Activated CD4-positive, CD25-positive, alpha-beta regulatory T cell treated with anti-CD3 and anti-CD28 coated beads, Interleukin-2, amount 50 U/mL, for 72 hours (primary cell): ENCODE data around the gene PRR29.

Source experiments
- DNase-seq: peaks from one replicate; pipeline ENCODE4 v3.0.0; 2021

The PRR29 gene

DNA sequence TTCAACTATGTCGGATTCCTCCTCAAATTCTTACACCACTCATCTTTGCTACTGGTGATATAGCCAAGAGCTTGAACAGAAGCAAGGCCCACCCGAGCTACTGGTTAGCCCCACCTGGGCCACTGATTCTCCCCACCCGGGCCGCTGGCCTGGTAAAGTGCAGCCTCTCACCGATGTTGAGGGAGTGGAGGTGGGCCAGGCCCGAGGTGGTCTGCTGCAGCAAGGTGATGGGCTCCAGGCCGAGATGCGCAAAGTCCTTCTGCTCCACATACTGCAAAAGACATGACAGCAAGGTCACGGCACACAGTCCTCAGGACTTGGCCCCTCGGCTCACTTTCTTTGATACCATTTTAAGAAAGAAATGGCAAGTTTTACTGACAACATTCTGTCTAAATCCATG, 55.0 kb downstream of the PRR29 start:
- DNase-seq = no peak
